Measurements from ENCODE around the gene KLC4.
A peak's percentile ranks its signal among the peaks of the same experiment; 100 is the strongest.
"Not testable (repeated sequence)": the region's sequence is repeated elsewhere in the genome, so short reads cannot be mapped to it uniquely, and the experiment has no call there.

Gene KLC4

DNA sequence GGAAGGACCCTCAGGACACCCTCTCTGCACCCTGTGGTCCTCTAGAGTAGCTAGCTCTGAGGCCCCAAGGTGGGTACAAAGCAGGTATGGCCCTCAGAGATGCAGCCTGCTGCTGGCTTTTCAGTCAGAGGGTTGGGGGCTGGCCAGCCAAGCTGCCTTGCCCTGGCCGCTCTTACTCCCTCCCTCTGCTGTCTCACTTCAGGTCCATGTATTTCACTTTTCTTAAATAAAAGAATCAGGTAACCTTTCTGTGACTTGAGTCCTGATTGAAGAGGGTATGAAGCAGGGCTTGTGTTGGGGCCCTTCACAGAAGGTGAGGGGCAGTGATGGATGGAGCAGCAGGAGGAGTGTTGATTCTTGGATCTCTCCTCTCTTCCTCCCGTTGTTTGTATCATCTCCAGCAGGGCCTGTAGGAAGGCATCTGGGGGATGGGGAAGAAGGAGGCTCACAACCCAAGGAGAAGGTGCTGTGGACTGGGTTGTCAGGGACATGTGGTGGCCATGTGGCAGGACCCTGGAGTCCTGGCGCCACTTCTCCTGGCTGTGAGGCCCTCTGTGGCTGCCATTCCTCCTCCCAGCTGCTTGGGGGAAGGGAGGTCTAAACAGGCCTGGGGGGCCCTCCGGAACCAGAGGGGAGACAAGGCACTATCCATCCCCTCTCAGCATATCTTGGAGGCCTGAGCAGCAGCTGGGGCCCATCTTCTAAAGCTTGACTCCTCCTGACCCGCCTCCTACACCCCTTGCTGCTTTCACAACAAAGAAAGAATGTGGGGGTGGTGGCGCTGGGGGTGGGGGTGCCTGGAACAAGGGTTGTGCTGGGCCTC, 15.6 kb downstream of the KLC4 start:
- no peak for DNase-seq

DNA sequence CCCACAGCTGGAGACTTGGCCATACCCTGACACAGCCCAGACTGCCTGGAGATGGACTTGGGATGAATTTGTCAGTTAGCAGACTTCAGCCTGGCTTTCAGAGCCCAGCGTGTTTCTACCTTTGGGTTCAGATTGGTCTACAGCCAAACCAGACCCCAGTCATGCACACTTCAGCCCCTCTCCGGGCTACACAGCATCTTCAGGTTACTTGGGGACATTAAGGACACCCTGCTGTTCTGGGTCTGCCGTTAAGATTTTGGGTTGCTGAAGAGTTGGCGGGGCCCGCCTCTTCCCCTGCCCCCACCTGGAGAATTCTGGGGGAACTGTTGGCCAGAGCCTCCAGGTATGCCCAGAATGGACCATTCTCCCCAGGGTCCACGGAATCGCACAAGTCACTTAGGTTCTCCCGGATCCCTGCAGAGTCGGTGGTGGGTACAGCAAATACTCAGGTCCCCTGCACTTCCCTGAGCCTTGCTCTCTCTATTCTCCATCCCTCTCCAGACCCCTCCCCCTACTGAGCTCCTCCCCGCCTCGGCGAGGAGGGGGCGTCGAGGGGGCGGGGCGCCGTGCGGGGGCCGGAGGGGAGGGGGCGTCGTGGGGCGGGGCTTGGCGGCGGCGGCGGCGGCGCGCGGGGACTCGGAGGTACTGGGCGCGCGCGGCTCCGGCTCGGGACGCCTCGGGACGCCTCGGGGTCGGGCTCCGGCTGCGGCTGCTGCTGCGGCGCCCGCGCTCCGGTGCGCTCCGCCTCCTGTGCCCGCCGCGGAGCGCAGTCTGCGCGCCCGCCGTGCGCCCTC, 16.4 kb downstream of the KLC4 start, which contains the start of gene PTK7:
Gene PTK7, plus strand, starts transcription at position 645 of the 794 bp plus-strand sequence. CDS start 175 bp downstream, outside the sequence.
- DNase-seq = peak; percentile 6

DNA sequence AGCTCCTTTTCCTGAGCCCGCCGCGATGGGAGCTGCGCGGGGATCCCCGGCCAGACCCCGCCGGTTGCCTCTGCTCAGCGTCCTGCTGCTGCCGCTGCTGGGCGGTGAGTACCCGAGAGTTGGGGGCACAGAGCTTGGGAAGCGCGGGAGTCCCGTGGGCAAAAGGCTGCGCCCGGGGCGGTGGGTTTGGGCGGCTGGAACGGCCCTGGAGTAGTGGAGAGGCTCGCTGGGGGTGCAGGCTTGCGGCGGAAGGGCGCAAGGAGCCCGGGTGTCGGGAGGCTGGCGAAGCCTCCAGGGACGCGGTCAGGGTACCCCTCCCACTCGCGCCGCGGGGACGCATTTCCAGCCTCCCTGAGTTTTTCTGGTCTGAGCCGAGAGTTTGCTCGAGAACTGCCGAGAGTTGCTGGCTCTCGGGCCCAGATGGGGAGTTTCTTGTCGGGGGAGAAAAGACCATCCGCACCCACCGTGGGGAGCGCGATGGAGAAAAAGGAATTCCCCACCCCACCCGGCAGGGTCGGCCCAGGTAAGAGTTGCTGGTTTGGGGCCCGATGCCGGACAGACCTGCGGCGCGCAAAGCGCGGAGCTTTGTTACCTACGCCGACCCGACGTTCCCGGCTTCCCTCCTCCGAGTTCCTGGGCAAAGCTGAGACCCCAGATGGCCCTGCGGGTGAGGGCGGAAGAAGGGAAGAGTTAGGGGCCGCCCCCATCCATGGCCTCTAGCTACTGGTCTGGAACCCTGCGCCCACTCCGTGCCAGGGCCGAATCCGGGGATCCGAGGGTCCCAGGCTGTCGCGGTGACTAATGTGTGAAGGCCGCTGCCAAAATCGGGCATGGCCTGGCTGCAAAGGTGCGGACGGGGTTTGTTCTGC, 17.3 kb downstream of the KLC4 start:
- DNase-seq = no peak

DNA sequence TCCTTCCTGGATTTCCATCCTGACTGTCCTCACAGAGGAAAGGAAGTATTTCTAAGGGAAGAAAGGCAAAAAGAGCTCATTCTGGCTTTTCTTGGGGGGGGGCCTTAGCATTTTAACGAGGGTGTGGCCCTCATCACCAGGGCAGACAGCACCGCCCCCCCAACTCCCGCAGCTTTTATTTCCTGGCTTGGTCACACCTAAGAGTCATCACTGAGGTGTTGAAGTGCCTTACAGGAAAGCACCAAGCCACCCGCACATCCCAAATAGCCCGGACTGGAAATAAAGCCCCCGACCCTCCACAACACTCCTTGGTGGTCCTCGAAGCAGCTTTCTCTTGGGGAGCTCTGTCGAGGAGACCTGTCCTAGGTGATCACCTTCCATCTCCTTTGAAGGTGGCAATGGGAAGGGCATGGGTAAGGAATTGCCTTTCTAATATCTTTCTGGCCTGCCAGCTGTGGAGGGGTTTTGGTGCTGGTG, 17.9 kb downstream of the KLC4 start:
- no peak for DNase-seq

DNA sequence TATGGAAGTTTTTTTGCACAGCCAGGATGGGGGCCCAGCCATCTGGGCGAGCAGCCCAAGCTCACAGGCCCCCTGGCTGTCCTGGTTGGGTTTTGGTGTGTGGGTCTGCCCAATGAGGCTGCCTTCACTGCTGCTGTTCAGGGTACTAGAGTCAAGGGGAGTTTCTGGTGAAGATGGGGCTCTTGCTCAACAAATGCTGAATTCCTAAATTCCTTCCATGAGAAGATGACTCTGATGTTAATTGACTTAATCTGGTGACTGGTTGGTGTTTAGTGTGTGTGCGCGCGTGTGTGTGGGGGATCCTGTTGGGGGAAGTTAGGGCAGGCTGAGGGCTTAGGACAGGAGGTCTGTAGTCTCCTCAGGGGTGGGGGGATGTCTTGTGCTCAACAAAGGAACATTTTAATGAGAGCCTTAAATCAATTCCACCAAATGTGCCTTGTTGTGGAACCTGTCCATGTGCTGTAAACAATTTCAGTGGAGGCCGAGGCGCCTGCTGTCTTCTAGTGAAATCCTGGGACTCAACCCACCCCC, 18.6 kb downstream of the KLC4 start:
- no peak for DNase-seq

DNA sequence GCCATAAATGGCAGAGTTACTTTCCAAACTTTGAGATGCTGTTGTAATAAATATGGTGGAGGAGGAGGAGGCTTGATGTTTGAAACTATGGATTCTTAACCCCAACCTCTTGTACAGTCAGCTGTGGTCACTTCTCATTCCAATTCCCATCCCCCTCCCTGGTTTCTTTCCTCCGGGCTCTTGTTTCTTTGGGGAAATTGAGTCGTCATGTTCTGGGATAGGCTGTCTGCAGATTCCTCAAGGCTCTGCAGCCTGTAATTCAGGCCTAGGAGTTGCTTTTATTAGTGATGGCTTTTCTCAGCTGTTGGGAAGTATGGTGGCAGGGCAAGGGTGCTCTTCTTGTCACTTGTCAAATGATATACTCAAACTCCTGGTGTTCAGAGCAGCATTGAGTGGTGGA, 19.3 kb downstream of the KLC4 start:
- DNase-seq = no peak

DNA sequence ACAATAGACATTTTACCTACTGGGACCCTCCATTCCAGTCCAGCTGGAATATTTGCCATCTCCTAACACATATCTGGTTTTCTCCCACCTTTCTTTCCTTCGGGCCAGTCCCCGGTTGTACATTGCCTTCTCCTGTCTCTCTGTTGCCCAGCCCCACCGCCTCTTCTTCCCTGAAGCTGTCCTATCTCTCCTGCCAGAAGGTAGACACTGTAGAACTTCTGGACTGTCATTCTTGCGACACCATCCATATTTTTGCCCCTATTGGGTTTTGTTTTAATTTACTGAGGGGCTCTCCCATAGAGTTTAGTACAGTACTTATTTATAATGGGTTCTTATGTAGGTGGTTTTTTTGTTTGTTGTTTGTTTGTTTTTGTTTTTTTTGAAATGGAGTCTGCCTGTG, 21.6 kb downstream of the KLC4 start:
- DNase-seq = no peak

DNA sequence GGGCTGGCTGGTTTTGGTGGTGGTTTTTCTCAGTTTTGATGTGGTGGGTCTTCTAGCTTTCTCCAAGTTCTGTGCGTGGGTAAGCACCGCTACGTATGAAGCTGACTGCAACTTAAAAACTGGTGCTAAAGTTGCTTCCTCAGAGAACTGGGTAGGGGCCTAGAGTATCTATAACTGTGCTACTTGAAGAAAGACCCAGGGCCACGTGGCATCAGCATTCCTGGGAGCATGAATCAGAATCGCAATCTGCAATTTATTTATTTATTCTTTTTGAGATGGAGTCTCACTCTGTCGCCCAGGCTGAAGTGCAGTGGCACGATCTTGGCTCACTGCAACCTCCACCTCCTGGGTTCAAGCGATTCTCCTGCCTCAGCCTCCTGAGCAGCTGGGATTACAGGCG, 22.5 kb downstream of the KLC4 start:
- not testable (repeated sequence) for DNase-seq

DNA sequence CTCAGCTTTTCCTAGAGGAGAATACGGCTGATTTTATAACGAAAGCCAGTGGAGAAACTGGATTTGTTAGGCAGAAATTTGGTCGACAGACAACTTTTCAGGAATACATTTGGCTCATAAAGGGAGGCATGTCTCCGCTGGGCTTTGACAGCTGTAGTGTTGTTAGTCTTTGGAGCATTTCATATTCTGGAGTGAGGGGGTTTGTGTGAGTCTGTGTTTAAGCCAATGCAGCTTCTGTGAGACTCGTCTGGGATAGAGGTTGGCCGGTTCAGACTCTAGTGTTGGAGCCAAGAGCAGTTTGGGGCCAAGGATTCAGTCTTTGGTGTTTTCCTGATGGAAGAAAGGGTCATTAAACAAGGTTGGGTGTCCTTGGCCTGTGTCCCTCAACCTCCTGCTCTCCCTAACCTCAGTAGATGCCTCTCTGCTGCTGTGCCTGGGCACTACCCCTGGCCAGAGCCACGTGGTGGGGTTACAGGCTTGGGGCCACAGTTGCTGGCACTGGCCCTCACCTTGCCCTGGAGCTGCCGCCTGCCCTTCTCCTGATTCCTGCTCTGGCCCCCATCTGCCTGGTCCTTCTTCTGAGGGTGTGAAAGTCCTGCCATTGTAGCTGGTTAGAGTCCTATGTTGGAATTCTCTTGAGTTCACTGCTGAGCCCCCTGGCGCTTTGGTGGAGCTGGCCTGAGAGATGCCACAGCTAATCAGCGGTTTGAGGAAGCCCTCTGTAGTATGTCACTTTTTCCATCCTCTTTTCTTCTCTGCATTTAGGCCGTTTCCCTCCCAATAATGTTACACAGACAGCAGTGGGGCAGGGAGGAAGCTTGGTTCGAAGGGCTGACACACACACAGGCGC, 23.6 kb downstream of the KLC4 start:
- DNase-seq = no peak

DNA sequence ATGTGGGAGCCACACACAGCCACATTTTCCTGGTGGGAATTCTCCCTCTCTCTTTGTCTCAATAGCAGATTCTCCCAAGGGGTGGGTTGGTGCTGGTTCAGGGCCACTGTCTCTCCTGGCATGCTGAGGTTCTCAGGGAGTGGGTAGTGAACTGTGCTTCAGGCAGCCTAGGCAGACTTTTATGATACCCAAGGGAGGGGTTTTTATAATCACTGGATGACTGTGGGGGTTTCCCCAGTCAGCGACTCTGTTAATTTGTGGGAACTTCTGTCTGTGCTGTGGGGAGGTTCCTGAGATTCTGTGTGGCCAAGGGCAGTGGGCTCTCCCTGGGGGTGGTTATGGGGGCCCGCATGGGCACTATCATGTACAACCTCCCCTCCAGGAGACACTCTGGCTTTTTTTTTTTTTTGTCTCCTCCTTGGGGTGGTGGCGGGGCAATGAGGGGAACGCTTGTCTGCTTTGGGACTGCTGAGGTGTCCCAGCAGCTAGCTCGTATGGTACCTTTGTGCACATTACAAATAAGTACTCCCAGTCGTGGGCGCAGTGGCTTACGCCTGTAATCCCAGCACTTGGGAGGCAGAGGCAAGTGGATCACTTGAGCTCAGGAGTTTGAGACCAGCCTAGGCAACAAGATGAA, 26.7 kb downstream of the KLC4 start:
- DNase-seq = no peak

DNA sequence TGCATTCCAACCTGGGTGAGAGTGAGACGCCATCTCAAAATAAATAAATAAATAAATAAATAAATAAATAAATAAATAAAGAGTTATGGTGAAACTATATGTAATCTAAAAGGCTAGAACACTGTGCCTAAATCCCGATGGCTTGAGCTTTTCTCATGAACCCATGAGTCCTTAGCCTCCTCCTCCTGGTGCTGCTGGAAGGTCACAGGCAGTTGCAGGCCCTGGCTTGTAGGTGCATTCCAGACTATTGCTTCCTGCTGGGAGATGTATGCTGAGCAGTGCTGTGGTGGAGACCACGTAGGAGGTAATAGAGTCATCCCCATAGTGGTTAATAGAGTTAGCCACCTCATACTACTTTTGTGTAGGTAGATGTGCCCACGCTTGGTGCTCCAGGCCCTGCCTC, 29.2 kb downstream of the KLC4 start:
- DNase-seq = no peak

DNA sequence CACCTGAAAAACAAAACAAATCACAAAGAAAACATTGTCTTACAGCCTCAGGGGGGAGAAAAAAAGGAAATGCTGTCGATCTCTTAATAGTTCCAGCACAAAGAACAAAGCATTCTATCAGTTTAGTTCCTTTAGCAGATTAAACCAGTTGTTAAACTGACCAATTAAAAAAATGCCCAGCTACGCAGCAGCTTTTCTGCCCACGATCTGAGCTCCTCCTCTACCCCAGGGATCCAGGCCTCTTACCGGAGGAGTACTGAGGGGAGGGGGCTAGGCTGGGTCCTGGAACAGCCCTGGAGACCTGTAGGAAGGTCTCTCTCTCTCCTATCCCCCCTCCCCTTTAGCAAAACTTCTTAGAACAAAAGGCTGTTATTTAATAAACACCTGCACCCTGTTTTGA, 30.0 kb downstream of the KLC4 start:
- DNase-seq = no peak

DNA sequence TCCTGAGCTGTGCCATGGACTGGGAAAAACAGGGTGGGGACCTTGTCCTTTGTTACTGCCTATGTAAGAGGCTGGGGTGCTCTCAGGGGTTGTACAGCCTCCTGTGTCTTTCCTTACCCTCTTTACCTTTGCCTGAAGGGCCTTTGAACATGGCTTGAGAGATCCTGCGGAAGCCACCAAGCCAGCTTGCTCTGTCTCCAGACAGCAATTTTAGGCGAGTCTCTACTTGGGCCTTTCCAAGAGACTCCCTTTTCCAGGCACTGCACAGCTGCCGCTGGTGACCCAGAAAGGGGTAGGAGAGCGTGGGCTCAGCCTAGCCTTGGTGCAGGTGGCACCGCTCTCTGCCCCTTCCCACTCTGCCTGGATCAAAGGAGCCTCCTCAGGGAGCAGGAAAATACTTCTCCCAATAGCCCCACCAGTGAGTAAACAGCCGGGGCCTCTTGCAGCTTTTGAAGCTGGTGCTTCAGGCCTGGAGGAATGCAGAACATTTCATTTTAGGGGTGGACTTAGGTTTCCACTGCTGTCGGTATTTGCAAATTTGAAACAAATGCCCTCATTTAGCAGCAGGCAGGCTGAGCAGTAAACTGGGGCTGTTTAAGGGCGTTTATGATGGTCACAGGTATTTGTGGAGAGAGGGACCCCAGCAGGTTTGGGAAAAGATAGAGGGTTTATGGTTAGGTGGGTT, 30.6 kb downstream of the KLC4 start:
- DNase-seq = no peak

DNA sequence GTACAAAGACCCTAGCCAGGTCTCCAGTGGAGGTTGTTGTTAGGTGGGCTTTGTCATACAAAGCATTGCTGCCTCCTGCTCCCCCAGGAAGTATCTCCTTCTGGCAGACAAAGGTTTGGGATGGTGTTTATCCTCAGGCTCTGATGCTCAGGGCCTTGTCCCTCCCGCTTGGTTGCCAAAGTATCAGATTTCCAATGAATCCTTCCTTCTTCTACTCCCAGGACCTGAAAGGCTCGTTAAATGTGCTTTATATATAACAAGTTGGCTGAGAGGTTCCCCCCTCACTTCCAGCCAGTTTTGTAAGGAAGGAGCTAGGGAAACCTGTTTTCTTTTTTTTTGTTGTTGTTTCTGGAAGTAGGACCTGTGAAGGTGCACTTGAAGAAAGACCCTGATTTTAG, 31.1 kb downstream of the KLC4 start:
- no peak for DNase-seq

DNA sequence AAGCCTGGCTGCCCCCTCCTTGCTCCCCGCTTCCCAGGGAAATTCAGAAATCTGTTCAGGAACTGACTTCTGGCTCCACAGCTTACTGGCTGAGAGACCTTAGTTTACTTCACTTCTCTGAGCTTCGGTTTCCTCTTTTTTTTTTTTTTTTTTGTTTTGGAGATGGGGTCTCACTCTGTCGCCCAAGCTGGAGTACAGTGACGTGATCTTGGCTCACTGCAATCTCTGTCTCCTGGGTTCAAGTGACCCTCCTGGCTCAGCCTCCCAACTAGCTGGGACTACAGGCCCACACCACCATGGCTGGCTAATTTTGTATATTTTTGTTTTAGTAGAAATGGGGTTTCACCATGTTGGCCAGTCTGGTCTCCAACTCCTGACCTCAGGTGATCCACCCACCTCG, 31.6 kb downstream of the KLC4 start:
- no peak for DNase-seq

DNA sequence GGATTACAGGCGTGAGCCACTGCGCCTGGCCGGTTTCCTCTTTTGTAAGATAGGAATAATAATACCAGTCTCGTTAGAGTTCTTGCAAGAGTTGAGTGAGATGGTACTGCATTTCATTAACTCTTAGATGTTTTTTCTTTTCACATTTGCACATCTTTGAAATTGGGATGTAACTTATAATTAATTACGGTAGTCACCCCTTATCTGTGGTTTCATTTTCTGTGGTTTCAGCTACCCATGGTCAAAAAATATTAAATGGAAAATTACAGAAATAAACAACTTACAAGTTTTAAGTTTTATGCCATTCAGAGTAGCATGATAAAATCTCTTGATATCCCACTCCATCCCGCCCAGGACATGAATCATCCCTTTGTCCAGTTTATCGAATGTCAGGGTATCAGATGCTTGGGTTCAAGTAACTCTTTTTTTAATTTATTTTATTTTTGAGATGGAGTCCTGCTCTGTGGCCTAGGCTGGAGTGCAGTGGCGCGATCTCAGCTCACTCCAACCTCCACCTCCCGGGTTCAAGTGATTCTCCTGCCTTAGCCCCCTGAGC, 32.1 kb downstream of the KLC4 start:
- DNase-seq = no peak

DNA sequence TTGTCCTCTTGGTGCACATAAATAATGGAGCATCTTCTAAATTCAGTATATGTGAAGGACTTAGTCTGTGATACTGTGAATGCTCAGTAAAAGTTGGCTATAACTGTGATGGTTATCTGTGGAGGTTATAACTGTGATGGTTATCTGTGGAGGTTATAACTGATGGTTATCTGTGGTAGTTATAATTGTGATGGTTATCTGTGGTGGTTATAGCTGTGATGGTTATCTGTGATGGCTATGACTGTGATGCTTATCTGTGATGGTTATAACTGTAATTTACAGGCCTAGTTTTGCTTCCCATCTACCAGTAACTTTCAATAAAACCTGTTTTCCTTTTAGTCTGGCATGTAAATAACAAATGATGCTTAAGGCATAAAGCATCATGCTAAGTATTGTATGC, 33.2 kb downstream of the KLC4 start:
- DNase-seq = no peak

DNA sequence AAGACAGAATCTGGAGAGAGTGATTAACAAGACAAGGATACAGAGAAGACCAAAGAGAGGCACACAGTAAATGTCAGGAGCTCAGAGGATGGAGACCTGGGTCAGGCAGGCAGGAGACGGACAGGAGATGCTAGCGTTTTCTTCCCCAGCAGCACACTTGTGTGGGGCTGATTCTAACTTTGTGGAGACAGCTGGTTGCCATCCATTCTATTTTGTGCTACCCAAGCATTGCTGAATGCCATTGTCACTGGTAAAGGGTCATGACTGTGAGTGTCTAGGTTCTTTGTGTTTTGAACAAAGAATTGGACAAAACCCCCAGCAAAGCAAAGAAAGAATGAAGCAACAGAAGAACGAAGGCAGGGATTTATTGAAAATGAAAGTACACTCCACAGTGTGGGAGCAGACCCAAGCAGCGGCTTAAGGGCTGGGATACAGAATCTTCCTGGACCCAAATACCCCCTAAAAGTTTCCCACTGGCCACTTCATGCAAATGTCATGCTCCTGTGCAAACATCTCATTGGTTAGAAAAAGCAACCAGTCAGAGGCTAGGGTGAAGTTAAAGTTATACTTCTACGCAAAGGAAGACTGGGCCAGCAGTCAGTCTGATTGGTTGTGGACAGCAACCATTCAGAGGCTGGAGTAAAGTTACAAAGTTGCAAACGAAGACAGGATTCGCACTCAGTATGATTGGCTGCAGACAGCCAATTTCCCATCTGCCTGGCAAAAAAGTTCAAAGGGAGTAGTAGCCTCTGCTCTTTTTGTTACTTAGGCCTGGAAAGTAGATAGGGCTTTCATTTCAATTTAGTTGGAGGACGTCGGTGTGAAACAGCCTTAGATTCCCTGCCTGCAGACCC, 34.2 kb downstream of the KLC4 start:
- DNase-seq = peak; percentile 31

DNA sequence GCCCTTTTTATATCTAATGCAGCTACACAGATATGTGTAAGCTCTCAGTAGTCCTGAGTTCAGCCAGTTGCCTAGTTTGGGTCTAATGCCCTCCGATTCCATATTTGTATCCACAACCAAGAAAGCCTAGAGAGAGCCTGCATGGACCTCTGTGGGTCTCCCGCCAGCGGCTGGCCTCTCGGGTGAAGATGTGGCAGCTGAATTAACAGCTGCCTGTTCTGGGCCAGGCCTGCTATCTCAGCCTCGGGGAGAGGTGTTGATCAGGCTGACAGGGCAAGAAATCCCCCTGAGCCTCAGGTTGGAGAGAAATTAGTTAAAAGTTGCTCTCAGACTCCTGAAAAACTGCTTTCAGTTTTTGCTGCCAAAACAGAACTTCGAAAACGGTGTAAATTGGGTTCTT, 36.5 kb downstream of the KLC4 start:
- DNase-seq = no peak

Measured in CD4-positive, alpha-beta T cell treated with Interleukin-21 for 1 hour (primary cell).